ENCODE measurements around the gene PRR15L. TPM values are rescaled to one million over a fixed set of nuclear protein-coding genes. Genes with fewer than 3 reads are reported as not detected.

The PRR15L gene
- total RNA-seq, 1 experiment from 2014 or later: not detected

DNA sequence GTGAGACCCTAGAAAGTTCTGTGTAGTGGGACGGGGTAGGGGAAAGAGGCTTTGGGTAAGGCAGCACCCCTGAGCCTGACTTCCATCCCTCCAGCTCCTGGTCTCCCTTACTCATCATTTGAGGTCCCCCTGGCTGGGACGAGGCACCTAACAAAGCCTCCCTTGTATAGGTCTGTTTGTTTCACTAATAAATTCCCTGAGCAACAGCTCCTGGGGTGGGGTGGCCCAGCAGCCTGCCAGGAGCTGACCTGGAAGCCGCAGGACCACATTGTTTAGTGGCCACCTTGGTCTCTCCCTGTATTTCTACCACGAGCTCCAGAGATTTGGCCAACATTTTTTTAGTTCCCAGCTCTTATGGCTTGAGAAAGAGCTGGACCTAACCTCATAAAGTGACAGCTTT lies 7.2 kb downstream of the PRR15L start:
- Histone ChIP-seq H3K23ac (ENCODE audit: insufficient read length, low read depth, low read length) (no peak overlapping the region), H3K4me1 (ENCODE audit: insufficient read depth, low read length) (no peaks in the 10 kb centered on the region), H3T11ph (ENCODE audit: low read length) (no peak overlapping the region), H3K4me2 (ENCODE audit: insufficient read depth, insufficient read length, low read length) (no peak overlapping the region), H3K79me2 (ENCODE audit: insufficient read depth, low read length) (no peaks in the 10 kb centered on the region), H3K9ac (ENCODE audit: extremely low read depth, insufficient read length, low read length) (no peak overlapping the region), H3K14ac (ENCODE audit: insufficient read depth, low read length) (no peak overlapping the region), H2BK15ac (ENCODE audit: low read depth, low read length) (no peak overlapping the region), H3K79me1 (ENCODE audit: insufficient read depth, low read depth, low read length, poor library complexity, severe bottlenecking) (no peaks in the 10 kb centered on the region), H3K27me3 (ENCODE audit: insufficient read depth, low read length) (no peaks in the 10 kb centered on the region), H4K8ac (replicated peaks; ENCODE audit: insufficient read length, low read depth, low read length) (no peak overlapping the region), H4K20me1 (ENCODE audit: control insufficient read depth, insufficient read depth, insufficient read length) (no peaks in the 10 kb centered on the region), H3K23me2 (ENCODE audit: insufficient read length, low read depth, low read length, poor library complexity, severe bottlenecking) (no peaks in the 10 kb centered on the region), H2BK120ac (ENCODE audit: low read depth, low read length, poor library complexity, severe bottlenecking) (no peak overlapping the region), H4K91ac (ENCODE audit: insufficient read length, low read depth, low read length) (no peak overlapping the region), H3K27ac (ENCODE audit: insufficient read length, low read depth, low read length) (no peak overlapping the region), H2AFZ (ENCODE audit: low read length) (no peak overlapping the region), H3K9me3 (ENCODE audit: control insufficient read depth, low read depth, low read length) (no peaks in the 10 kb centered on the region), H3K4ac (ENCODE audit: low read depth, low read length) (no peak overlapping the region), H2BK5ac (ENCODE audit: insufficient read length, low read length) (no peak overlapping the region), H4K5ac (ENCODE audit: insufficient read length, low read depth, low read length) (no peak overlapping the region), H2AK5ac (ENCODE audit: insufficient read length, low read length) (no peak overlapping the region), H2BK20ac (ENCODE audit: low read depth, low read length, poor library complexity, severe bottlenecking) (no peak overlapping the region), H3K56ac (ENCODE audit: insufficient read length, low read depth, low read length) (no peak overlapping the region), H2BK12ac (ENCODE audit: insufficient read length, low read depth, low read length) (no peak overlapping the region), H3K18ac (ENCODE audit: insufficient read length, low read depth, low read length) (no peak overlapping the region)
- H3K27me3 Mint-ChIP-seq (ENCODE audit: low read depth): peaks cover 4% of the 10 kb centered on the region
- TF ChIP-seq, protein P1, sequence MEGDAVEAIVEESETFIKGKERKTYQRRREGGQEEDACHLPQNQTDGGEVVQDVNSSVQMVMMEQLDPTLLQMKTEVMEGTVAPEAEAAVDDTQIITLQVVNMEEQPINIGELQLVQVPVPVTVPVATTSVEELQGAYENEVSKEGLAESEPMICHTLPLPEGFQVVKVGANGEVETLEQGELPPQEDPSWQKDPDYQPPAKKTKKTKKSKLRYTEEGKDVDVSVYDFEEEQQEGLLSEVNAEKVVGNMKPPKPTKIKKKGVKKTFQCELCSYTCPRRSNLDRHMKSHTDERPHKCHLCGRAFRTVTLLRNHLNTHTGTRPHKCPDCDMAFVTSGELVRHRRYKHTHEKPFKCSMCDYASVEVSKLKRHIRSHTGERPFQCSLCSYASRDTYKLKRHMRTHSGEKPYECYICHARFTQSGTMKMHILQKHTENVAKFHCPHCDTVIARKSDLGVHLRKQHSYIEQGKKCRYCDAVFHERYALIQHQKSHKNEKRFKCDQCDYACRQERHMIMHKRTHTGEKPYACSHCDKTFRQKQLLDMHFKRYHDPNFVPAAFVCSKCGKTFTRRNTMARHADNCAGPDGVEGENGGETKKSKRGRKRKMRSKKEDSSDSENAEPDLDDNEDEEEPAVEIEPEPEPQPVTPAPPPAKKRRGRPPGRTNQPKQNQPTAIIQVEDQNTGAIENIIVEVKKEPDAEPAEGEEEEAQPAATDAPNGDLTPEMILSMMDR (conservative IDR thresholded peaks at IDR 0.05): no peak
- peaks cover 14 to 15% of the 10 kb centered on the region in 2 experiments for H3K4me1 Mint-ChIP-seq
- H3K4me3 Mint-ChIP-seq: no peak overlapping the region
- no peak for DNase-seq
- H3K9me3 Mint-ChIP-seq: no peaks in the 10 kb centered on the region; a peak in 1 of 5 replicates
- WGBS (ENCODE audit: extremely low coverage, insufficient read length, low lambda C conversion rate): no CpG with 5 or more reads among the region's 4 CpGs
- no peak overlapping the region for H3K27ac Mint-ChIP-seq
- no peaks in the 10 kb centered on the region; a peak in 1 of 7 replicates for H3K36me3 Mint-ChIP-seq (ENCODE audit: insufficient read depth in 1 of 3, low read depth in 3 of 3)
